Lower leg skin (tissue), 3 donors: ENCODE measurements around the gene FAM180A.

Experiments used
- POLR2A ChIP-seq, 2 donors: fragments of 450-650 bp; IDR thresholded peaks; one replicate each; pipeline ENCODE4 v1.6.1; 2016 to 2017; ENCODE audit warnings: antibody characterized with exemption in 2 of 2, mild to moderate bottlenecking in 1 of 2, moderate library complexity in 1 of 2
- TF ChIP-seq, protein P1 (sequence below), 3 donors: fragments of 450-650 bp; IDR thresholded peaks; one replicate each; pipeline ENCODE4 v1.5.1; 2016; ENCODE audit warnings: antibody characterized with exemption in 3 of 3, mild to moderate bottlenecking in 3 of 3, moderate library complexity in 2 of 3

DNA sequence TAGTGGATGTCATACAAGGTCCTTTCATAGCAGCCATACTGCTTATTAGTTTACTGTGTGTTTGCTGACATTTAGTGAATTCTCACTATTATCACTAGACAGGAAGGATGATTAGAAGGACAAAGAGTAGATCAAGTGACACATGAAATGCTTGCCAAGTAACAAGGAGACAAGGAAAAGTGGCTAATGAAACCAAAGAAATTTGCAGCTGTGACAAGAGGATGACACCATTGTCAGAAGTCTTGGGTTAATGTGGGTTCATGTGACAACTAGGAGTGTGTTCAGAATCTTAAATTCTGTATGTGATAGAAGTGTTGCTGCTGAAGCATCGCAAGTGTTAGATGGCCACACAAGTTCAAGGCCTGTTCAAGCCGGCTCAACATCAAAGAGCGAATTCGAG lies 40.8 kb upstream of the FAM180A start:
- TF ChIP-seq, protein P1, sequence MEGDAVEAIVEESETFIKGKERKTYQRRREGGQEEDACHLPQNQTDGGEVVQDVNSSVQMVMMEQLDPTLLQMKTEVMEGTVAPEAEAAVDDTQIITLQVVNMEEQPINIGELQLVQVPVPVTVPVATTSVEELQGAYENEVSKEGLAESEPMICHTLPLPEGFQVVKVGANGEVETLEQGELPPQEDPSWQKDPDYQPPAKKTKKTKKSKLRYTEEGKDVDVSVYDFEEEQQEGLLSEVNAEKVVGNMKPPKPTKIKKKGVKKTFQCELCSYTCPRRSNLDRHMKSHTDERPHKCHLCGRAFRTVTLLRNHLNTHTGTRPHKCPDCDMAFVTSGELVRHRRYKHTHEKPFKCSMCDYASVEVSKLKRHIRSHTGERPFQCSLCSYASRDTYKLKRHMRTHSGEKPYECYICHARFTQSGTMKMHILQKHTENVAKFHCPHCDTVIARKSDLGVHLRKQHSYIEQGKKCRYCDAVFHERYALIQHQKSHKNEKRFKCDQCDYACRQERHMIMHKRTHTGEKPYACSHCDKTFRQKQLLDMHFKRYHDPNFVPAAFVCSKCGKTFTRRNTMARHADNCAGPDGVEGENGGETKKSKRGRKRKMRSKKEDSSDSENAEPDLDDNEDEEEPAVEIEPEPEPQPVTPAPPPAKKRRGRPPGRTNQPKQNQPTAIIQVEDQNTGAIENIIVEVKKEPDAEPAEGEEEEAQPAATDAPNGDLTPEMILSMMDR (IDR thresholded peaks at IDR 0.05) = no peak
- no peak for TF ChIP-seq POLR2A (IDR thresholded peaks at IDR 0.05)
